ENCODE results near the gene ANAPC16.

The ANAPC16 gene

DNA sequence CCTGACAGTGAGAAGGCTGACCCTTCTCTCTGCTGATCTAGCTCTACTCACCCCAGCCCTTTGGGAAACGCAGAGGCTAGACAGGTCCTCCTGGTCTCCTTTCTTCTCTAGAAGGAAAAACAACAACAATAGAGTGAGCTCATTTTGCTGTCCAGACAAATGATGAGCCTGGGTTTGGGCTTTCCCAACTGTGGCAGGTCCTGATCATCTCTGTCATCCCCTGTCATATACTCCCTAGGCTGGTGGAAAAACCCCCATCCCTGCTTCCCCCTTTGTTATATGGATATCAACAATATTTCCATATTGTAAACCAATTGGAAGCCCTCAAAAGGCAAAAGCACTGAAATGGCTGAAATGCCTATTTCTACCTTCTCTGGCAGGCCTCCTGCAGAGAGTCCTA is 48.7 kb downstream of the ANAPC16 start:
- Histone ChIP-seq H3K36me3 (ENCODE audit: insufficient read depth, low read length) (no peaks in the 10 kb centered on the region), H3K79me2 (ENCODE audit: insufficient read depth, low read length) (no peaks in the 10 kb centered on the region), H3K27ac (ENCODE audit: low read depth, low read length, poor library complexity, severe bottlenecking) (peak overlapping the region; percentile 9), H3K4me3 (ENCODE audit: low read depth, low read length, poor library complexity, severe bottlenecking) (no peak overlapping the region), H4K20me1 (ENCODE audit: insufficient read depth, low read length) (no peaks in the 10 kb centered on the region), H3K4me1 (ENCODE audit: insufficient read depth, low read length, severe bottlenecking) (peaks cover 62% of the 10 kb centered on the region), H3K9ac (ENCODE audit: low read length) (no peak overlapping the region), H3F3A (ENCODE audit: insufficient read depth, low read length) (no peaks in the 10 kb centered on the region), H3K27me3 (ENCODE audit: insufficient read depth, low read length) (no peaks in the 10 kb centered on the region), H3K9me2 (ENCODE audit: low read depth, low read length) (no peaks in the 10 kb centered on the region), H3K4me2 (ENCODE audit: low read length) (no peak overlapping the region), H2AFZ (ENCODE audit: low read length) (no peak overlapping the region), H3K9me3 (ENCODE audit: low read length) (no peaks in the 10 kb centered on the region)
- TF ChIP-seq, protein P1, sequence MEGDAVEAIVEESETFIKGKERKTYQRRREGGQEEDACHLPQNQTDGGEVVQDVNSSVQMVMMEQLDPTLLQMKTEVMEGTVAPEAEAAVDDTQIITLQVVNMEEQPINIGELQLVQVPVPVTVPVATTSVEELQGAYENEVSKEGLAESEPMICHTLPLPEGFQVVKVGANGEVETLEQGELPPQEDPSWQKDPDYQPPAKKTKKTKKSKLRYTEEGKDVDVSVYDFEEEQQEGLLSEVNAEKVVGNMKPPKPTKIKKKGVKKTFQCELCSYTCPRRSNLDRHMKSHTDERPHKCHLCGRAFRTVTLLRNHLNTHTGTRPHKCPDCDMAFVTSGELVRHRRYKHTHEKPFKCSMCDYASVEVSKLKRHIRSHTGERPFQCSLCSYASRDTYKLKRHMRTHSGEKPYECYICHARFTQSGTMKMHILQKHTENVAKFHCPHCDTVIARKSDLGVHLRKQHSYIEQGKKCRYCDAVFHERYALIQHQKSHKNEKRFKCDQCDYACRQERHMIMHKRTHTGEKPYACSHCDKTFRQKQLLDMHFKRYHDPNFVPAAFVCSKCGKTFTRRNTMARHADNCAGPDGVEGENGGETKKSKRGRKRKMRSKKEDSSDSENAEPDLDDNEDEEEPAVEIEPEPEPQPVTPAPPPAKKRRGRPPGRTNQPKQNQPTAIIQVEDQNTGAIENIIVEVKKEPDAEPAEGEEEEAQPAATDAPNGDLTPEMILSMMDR (IDR thresholded peaks at IDR 0.05; ENCODE audit: low read length), result no peak
- TF ChIP-seq EZH2 (IDR thresholded peaks at IDR 0.05; ENCODE audit: borderline replicate concordance, low read length), result no peak

- Histone ChIP-seq H3K4me1 (ENCODE audit: insufficient read depth, low read length, severe bottlenecking) (peaks cover 52% of the 10 kb centered on the region), H3K36me3 (ENCODE audit: insufficient read depth, low read length) (no peaks in the 10 kb centered on the region), H3K4me2 (ENCODE audit: low read length) (no peak overlapping the region), H3K79me2 (ENCODE audit: insufficient read depth, low read length) (no peaks in the 10 kb centered on the region), H3K9me3 (ENCODE audit: low read length) (no peaks in the 10 kb centered on the region), H3K9me2 (ENCODE audit: low read depth, low read length) (no peaks in the 10 kb centered on the region), H3K9ac (ENCODE audit: low read length) (no peak overlapping the region), H4K20me1 (ENCODE audit: insufficient read depth, low read length) (no peaks in the 10 kb centered on the region), H2AFZ (ENCODE audit: low read length) (no peak overlapping the region), H3K4me3 (ENCODE audit: low read depth, low read length, poor library complexity, severe bottlenecking) (no peak overlapping the region), H3F3A (ENCODE audit: insufficient read depth, low read length) (no peaks in the 10 kb centered on the region), H3K27ac (ENCODE audit: low read depth, low read length, poor library complexity, severe bottlenecking) (peak overlapping the region; percentile 62), H3K27me3 (ENCODE audit: insufficient read depth, low read length) (no peaks in the 10 kb centered on the region)
- no peak for TF ChIP-seq EZH2 (IDR thresholded peaks at IDR 0.05; ENCODE audit: borderline replicate concordance, low read length)
- TF ChIP-seq, protein P1 (IDR thresholded peaks at IDR 0.05; ENCODE audit: low read length), result no peak
These were observed 49.7 kb downstream of the ANAPC16 start for GRCh38 chr10:72265508-72265907.

GRCh38 chr10:72265990-72266865 is 50.4 kb downstream of the ANAPC16 start:
- H3K79me2 ChIP-seq (ENCODE audit: insufficient read depth, low read length), result no peaks in the 10 kb centered on the region
- no peaks in the 10 kb centered on the region for H3K9me2 ChIP-seq (ENCODE audit: low read depth, low read length)
- no peaks in the 10 kb centered on the region for H3K9me3 ChIP-seq (ENCODE audit: low read length)
- H2AFZ ChIP-seq (ENCODE audit: low read length), result no peak overlapping the region
- H4K20me1 ChIP-seq (ENCODE audit: insufficient read depth, low read length), result no peaks in the 10 kb centered on the region
- H3F3A ChIP-seq (ENCODE audit: insufficient read depth, low read length), result no peaks in the 10 kb centered on the region
- no peaks in the 10 kb centered on the region for H3K36me3 ChIP-seq (ENCODE audit: insufficient read depth, low read length)
- H3K27me3 ChIP-seq (ENCODE audit: insufficient read depth, low read length), result no peaks in the 10 kb centered on the region
- H3K27ac ChIP-seq (ENCODE audit: low read depth, low read length, poor library complexity, severe bottlenecking), result peak overlapping the region; percentile 62
- no peak overlapping the region for H3K9ac ChIP-seq (ENCODE audit: low read length)
- H3K4me2 ChIP-seq (ENCODE audit: low read length), result no peak overlapping the region; the same call in 1 of the 2 replicates
- H3K4me3 ChIP-seq (ENCODE audit: low read depth, low read length, poor library complexity, severe bottlenecking), result no peak overlapping the region
- H3K4me1 ChIP-seq (ENCODE audit: insufficient read depth, low read length, severe bottlenecking), result peaks cover 45% of the 10 kb centered on the region
- no peak for TF ChIP-seq EZH2 (IDR thresholded peaks at IDR 0.05; ENCODE audit: borderline replicate concordance, low read length)
- TF ChIP-seq, protein P1 (IDR thresholded peaks at IDR 0.05; ENCODE audit: low read length), result no peak

Measured in OCI-LY1 (cell line).